Measurements from ENCODE around the gene TENM4. TPM values are rescaled to one million over a fixed set of nuclear protein-coding genes. Genes with fewer than 3 reads are reported as not detected.

TENM4 gene
- total RNA-seq, 1 donor from 2014 or later: 7.3 TPM

- DNase-seq (ENCODE audit: extremely low read depth, low read depth, low spot score): no peak
These were observed 129.4 kb downstream of the TENM4 start for GRCh38 chr11:79311461-79311860.

DNA sequence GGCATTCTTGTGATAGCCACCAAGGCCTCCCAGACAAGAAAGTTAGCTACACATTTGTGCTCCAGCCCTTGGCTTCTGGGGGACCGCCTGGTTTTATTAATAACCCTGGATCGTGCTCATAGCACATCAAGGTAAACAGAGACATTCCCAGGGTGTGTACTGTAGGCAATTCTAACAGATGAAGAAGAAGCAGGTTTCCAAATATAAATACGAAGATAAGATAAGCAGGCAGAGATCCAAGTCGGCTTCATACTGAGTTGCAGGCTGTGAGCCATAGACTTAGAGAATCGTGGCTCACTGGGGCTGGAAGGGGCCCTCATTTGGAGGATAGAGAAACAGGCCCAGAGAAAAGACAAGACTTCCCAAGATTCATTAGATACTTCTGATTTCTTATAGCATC, 131.4 kb downstream of the TENM4 start:
- DNase-seq (ENCODE audit: extremely low read depth, low read depth, low spot score): no peak

GRCh38 chr11:79308429-79308828, 132.4 kb downstream of the TENM4 start:
- DNase-seq (ENCODE audit: extremely low read depth, low read depth, low spot score): no peak

DNA sequence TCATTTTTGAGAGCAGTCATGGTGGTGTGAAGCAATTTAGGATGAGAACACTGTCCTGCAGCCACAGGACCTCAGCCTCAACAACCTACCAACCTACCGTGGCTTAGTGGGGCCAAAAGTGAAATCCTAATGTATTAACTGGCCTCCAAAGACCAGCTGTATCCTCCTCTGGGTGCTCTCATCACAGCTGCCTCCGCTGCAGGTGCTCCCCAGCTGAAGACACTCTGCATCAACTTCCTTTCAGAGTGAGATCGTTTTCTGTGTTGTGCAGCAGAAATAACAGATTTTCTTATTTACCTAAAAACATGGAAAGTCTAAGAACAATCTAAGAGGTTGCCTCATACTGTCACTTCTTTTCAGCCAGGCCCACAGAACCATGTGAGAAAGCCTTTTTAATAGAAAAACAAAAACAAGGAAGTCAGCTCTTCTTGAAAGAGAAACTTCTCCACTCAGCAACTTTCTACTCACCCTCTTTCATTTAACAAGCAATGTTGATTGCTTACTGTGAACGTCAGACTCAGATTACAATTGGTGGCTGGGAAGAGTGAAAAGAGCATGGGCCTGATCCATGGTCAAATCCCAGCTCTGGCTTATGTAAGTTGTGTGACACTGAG, 136.1 kb downstream of the TENM4 start:
- DNase-seq (ENCODE audit: extremely low read depth, low read depth, low spot score): no peak

GRCh38 chr11:79296141-79296540, 144.7 kb downstream of the TENM4 start:
- no peak for DNase-seq (ENCODE audit: extremely low read depth, low read depth, low spot score)

DNA sequence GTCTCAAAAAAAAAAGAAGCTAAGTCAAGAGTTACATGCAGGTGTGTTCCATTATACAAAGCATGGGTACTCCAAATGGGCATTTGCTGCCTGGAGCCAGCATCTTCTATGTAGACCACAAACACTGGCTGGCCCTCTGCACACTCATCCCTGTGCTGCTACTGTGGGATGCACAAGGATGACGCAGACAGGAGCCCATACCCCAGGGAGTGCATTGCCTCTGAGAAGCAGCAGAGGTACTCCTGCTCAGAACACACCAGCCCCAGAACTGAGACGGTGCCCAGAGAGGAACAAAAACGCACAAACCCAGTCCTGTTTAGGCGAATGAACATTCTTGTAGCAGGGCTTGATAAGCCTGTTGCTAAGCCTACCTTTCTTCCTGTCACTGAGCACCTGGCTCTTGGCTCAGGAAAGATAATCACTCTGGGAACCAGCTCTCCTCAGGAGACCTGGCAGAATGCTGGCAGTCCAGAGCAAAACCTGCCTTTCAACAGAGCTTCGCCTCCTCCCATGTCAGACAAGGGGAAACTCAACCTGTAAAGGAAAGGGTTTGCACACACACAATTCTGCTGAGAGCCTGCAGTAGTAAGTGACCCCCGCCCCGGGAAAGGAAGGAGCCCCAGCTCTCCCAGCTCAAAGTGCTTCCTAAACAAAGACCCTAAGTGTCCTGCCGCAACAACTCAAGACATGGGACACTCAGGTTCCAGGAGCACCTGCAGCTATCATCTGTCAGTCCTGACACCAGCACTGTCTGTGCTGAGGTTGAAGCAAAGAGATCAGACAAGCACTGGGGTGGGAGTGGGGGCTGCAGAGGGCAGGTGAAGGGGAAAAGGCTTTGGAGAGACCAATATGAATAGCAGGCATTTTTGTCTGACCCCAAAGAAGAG, 145.7 kb downstream of the TENM4 start:
- DNase-seq (ENCODE audit: extremely low read depth, low read depth, low spot score): no peak

DNA sequence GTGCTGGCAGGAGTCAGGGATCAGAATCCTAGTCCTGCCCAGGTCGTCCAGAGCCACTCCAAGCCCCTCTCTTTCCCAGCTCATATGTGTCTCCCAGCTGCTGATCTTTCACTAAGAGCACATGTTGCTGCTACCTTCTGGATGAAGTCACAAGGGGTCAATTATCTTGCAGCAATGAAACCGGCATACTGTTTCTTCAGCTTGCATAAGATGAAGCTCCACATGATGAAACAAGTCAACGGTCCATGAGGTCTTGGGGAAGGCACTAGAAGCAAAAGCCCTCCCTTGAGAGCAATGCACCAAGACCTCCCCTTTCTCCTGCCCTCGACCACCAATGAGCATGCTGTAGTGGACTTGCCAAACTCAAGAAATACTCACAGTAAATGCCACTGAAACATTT, 148.9 kb downstream of the TENM4 start:
- no peak for DNase-seq (ENCODE audit: extremely low read depth, low read depth, low spot score)

DNA sequence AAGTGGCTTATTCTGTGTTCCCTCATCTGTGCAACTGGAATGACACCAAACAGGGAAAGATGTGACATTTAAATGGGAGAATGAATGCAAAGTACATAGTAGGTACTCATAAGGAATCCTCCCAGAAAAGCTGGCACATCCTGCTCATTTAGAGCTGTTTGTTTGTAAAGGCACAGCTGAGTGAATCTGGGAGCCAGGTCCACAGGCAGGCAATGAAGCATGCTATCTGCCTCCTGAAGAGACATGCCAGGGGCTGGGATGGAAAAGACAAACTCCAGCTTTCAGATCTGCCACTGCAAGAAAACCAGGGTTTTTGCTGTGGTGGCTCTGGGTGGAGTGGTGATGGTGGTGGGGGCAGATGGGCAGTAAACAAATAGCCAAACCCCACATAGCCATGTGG, 150.1 kb downstream of the TENM4 start:
- no peak for DNase-seq (ENCODE audit: extremely low read depth, low read depth, low spot score)

DNA sequence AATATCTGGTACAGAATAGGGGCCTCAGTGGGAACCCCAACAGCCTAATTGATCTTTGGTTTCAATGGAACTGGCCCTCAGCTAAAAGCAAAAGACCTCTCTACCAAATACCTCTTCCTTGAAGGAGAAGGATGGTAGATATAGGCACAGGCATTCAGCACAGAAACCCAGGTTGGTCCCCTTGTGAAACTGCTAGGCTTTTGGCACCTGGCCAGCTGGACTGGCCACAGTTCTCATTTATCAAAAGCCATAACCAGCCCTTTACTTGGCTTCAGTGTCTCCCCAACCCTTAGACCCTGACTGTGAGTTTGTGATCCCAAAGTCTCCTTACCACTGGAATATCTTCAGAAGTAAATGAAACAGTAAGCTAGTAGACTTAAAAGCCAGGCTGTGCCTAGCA, 152.9 kb downstream of the TENM4 start:
- no peak for DNase-seq (ENCODE audit: extremely low read depth, low read depth, low spot score)

DNA sequence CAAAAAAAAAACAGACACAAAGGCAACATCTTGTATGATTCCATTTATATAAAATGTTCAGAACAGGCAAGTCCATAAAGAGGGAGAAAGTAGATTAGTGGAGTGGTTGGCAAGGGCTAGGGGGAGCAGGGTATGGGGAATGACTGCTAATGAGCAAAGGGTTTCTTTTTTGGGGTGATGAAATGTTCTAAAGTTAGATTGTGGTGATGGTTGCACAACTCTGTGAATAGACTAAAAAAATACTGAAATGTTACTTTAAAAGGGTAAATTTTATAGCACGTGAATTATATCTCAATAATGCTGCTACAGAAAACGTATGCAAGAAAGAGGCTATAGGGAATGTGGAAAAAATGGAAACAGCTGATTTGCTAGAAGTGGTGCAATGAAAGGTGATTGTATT, 155.1 kb downstream of the TENM4 start:
- DNase-seq (ENCODE audit: extremely low read depth, low read depth, low spot score): no peak

DNA sequence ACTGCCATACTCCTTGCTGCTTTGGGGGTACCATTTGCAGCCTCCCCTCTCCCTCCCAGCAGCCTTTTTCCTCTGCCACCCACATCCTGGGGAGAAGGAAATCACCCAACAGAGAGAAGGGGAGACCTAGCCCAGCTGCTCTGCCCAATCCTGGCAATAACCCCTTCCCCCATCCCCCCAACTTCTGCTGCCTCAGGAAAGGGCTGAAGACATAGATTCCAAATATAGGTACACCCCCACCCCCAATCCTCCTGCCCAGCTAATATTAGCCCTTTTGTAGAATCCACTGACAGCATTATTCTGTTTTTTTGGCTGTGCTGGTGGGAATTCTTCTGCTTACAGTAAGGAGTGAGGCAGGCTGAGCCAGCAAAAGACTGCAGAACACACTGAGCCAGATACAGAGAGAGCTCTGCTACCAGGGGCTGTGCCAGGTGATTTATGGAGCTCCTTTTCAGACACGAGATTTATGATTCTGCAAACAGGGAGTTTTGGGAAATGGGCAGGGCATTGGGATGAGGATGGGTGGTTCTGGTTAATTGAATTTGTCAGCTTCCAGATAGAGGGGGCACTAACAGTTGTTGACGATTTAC, 164.0 kb downstream of the TENM4 start:
- DNase-seq (ENCODE audit: extremely low read depth, low read depth, low spot score): no peak

DNA sequence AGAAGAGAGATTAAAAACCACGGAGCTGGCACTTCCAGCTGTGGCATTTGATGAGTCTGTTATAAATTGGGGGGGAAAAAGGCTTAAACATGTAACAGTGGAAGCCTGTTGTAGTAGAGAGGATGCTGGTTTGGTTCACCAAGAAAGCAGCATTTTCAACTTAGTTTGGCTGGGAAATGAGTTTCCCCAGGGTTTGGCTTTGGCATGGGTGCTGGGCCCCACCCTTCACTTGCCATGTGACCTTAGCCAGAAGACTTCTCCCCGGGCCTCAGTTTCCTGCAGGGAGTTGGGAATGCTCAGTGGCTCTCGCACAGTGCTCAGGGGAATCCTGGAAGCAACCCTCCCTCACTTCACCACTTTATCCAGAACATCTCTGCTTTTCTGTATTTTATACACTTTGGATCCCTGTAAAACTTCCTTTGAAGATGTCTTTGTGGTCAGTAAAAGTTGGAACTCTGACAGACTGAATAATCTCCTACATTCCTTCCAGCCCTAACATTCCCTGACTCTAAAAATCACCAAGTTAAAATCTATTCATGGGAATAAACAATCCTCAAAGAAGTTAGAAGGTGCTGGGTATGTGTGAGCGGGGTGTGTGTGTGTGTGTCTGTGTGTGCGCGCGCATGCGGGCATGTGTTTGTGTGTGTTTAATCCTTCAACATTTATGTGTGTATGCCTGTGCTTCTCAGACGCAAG, 166.0 kb downstream of the TENM4 start:
- no peak for DNase-seq (ENCODE audit: extremely low read depth, low read depth, low spot score)

DNA sequence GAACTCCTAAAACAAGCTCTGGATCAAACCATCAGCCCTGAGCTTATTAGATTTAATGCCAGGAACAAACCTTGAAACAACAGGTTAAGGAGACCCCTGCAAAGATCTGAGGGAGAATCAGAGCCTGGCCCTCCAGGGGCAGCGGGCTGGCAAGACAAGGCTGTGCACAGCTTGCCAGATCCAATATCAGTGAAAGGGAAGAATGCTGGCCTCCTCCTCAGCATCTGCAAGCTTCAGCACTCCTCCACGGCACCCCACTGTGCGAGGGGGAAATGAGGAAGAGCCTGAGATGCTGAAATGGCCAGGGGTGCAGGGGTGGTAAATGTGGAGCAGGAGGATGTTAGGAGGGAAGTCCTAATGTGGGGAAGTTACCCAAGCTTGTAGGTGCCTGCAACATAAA, 167.0 kb downstream of the TENM4 start:
- DNase-seq (ENCODE audit: extremely low read depth, low read depth, low spot score): no peak

DNA sequence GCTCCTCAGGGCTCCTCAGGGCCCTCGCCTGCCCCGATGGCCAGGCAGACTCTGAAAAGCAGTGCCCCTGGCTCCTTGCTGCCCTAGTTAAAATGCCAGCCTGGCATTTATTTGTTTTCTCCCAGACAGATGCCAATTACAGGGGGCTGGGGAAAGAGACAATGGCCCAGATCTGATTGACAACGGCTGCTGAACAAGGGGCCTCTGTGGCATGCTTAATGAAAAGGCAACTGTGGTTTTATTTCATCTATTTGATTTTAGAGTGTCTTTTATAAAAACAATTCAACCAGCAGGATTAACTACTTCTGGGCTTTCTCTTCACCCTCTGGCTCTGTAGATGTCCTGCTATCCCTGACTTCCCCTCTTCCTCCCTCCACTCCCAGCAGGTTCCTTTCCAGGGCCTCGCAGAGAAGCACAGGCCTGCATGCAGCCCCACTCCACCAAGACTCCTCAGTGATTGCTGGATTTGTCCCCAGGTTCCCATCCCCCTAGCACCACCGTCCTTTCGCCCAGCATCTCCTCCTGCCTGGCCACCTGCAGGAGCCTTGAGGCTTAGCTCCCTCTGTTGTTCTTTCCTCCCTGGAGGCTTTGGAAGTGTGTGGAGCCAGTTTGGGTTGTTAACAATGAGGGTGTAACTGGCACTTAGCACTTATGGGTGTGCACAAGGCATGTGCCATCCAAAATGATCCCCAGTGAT, 171.1 kb downstream of the TENM4 start:
- DNase-seq (ENCODE audit: extremely low read depth, low read depth, low spot score): no peak

DNA sequence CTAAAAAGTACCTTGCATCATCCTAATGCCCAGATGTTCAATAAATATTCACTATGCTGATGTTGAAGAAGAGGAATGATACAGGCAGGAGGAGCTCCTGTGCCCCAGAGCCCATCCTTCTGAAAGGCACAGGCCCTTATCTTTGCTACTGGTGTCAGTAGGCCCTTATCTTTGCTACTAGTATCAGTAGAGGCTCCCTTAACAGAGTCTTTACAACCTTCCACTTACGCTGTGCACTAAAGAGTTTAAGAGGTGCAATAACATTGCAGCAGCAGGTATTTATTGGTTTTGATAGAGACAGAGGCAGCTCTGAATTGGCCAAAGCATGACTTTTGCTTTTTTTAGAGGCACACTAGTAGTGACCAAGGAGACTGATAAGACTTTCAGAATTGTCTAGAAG, 174.4 kb downstream of the TENM4 start:
- no peak for DNase-seq (ENCODE audit: extremely low read depth, low read depth, low spot score)

DNA sequence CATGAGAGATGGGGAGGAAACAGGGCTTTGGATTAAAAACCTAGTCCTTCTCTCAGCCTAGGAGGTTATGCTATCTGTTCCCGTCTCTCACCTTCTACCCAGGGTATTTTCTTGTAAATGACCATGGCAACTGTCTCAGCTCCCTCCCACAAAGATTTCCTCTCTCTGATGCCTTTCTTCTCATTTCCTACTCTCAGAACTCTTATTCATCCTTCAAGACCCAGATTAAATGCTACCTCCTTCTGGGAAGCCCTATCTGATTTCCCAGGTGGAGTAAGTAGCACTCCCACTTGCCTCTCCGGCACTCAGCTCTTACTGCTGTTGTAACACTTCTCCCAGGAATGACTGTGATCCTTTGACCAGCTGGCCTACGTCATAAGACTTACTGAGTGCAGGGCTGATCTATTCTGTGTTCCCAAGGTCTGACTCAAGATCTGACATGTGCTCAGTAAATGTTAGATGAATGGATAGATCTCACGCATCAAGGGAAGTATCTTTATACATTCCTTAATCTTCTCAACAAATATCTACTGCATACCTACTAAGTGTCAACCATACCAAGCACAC, 175.0 kb downstream of the TENM4 start:
- DNase-seq (ENCODE audit: extremely low read depth, low read depth, low spot score): no peak

- no peak for DNase-seq (ENCODE audit: extremely low read depth, low read depth, low spot score)
These were observed 176.5 kb downstream of the TENM4 start for GRCh38 chr11:79264284-79264683.

DNA sequence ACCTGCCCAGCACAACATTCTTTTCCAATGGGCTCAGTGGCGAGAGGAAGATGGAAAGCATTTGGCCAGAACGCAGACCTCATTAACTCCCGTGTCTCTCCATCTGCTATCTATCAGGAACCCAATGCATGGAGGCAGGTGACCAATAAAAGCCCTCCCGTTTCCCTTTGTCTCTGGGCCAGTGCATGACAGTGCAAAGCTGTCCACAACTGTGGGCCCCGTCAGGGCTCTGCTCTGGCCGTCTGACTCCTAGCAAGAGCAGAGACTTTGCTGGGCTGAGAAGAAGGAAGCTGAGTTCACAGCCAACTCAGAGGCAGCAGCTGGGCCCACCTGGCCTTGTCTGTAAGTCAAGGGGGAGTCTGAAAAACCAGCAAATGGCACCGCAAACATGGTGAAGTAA, 177.8 kb downstream of the TENM4 start:
- DNase-seq (ENCODE audit: extremely low read depth, low read depth, low spot score): no peak

- DNase-seq (ENCODE audit: extremely low read depth, low read depth, low spot score): no peak
These were observed 178.6 kb downstream of the TENM4 start for GRCh38 chr11:79262221-79262620.

- no peak for DNase-seq (ENCODE audit: extremely low read depth, low read depth, low spot score)
These were observed 179.1 kb downstream of the TENM4 start for GRCh38 chr11:79261684-79262083.

GRCh38 chr11:79259800-79260199, 181.0 kb downstream of the TENM4 start:
- no peak for DNase-seq (ENCODE audit: extremely low read depth, low read depth, low spot score)

Measured in glomerular endothelial cell (primary cell).